T-helper 2 cell treated with Interferon-gamma antibody and Interleukin-4, amounts not matched to agents 100 ng/mL and 5 ng/mL, for 36 hours (primary cell): ENCODE data around the gene USH2A. TPM values are rescaled to one million over a fixed set of nuclear protein-coding genes. Genes with fewer than 3 reads are reported as not detected.

Experiments
- intact Hi-C: fragments of 100-400 bp; cut with micrococcal nuclease; formaldehyde crosslinking; loops from one replicate; pipeline ENCODE4 v1.15.1; 2023
- total RNA-seq: library from RNA; stranded (reverse); gene quantifications from 2 replicates; pipeline ENCODE4 v1.2.3, GENCODE V29; 2022

The USH2A gene
- total RNA-seq, 1 donor from 2014 or later = not detected

GRCh38 chr1:215720126-215720525, 703.1 kb downstream of the USH2A start:
- intact Hi-C loops = no loop called here

- intact Hi-C loops = no loop called here
These were observed 703.7 kb downstream of the USH2A start for GRCh38 chr1:215719552-215719951.

- intact Hi-C loops = no loop called here
These were observed 704.5 kb downstream of the USH2A start for GRCh38 chr1:215718575-215719287.

- intact Hi-C loops = no loop called here
These were observed 705.4 kb downstream of the USH2A start for GRCh38 chr1:215717677-215718426.

- intact Hi-C loops = no loop called here
These were observed 712.4 kb downstream of the USH2A start for GRCh38 chr1:215710899-215711225.

- intact Hi-C loops = no loop called here
These were observed 713.0 kb downstream of the USH2A start for GRCh38 chr1:215710036-215710898.

GRCh38 chr1:215704089-215704860, 719.0 kb downstream of the USH2A start:
- intact Hi-C loops = no loop called here

- intact Hi-C loops = no loop called here
These were observed 741.0 kb downstream of the USH2A start for GRCh38 chr1:215682232-215682631.

GRCh38 chr1:215681041-215681440, 742.2 kb downstream of the USH2A start:
- intact Hi-C loops = no loop called here

- intact Hi-C loops = no loop called here
These were observed 744.0 kb downstream of the USH2A start for GRCh38 chr1:215679231-215679630.

GRCh38 chr1:215677112-215677511, 746.1 kb downstream of the USH2A start:
- intact Hi-C loops = no loop called here

GRCh38 chr1:215673943-215674342, 749.3 kb downstream of the USH2A start:
- intact Hi-C loops = no loop called here

- intact Hi-C loops = no loop called here
These were observed 750.8 kb downstream of the USH2A start for GRCh38 chr1:215672482-215672881.

GRCh38 chr1:215669806-215670491, 753.3 kb downstream of the USH2A start:
- intact Hi-C loops = no loop called here

- intact Hi-C loops = no loop called here
These were observed 755.5 kb downstream of the USH2A start for GRCh38 chr1:215667761-215668160.

- intact Hi-C loops = no loop called here
These were observed 758.0 kb downstream of the USH2A start for GRCh38 chr1:215665215-215665614.

GRCh38 chr1:215661033-215661432, 762.2 kb downstream of the USH2A start:
- intact Hi-C loops = no loop called here

- intact Hi-C loops = no loop called here
These were observed 763.0 kb downstream of the USH2A start for GRCh38 chr1:215660259-215660658.

- intact Hi-C loops = no loop called here
These were observed 766.2 kb downstream of the USH2A start for GRCh38 chr1:215657047-215657446.

GRCh38 chr1:215652371-215652770, 770.9 kb downstream of the USH2A start:
- intact Hi-C loops = no loop called here

GRCh38 chr1:215651867-215652266, 771.4 kb downstream of the USH2A start:
- intact Hi-C loops = no loop called here
